ENCODE results near the gene CAPN14.
"Not testable (repeated sequence)": the region's sequence is repeated elsewhere in the genome, so short reads cannot be mapped to it uniquely, and the experiment has no call there.

CAPN14 gene

DNA sequence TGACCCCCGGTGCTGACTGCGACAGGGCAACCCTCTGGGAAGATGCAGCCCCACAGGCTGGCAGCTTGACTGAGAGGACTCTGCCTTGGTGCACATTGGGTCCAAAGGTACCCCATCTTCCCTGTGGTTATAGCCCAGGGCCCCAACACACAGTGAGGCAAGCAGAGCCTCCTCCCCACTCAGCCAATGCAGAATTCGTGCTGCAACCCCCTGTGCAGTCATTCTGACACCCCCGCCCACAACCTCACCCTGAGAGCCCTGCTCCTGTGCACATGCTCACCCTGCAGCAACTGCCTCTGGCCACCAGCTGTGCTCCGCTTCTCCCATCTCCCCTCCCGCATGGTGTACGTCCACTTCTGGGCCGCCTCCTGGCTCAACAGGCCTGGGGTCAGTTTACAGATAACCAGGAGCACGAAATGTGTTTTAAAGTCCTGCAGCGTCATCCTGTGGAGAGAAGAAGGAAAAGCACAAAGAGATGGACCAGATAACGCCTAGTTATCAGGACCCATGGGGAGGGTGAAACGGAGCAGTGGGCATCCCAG lies 24.4 kb downstream of the CAPN14 start:
- no peak for DNase-seq

GRCh38 chr2:31192396-31192795 lies 24.9 kb downstream of the CAPN14 start:
- DNase-seq = no peak

GRCh38 chr2:31191931-31192330 lies 25.4 kb downstream of the CAPN14 start:
- DNase-seq = no peak

GRCh38 chr2:31190188-31190587 lies 27.1 kb downstream of the CAPN14 start:
- no peak for DNase-seq

DNA sequence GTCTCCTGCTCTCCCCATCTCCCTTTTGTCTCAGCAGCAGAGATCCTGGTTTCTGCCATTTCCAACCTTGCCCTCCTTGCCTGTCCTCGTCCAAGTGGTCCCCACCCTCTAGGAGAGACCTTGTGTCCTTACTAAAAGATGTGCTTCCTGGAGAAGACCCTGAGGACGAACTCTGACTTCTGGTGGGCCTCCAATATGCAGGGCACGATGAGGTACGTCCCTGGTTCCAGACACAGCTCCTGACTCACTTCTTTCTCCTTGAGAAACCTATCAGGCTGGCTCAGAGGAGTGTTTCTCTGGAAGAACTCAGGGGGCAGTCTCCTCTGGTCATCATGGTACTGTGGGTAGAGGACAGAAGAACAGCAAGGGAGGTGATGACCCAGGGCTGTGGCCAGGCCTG lies 28.2 kb downstream of the CAPN14 start:
- no peak for DNase-seq

- DNase-seq = no peak
Measured at GRCh38 chr2:31188131-31188530, 29.2 kb downstream of the CAPN14 start.

- DNase-seq = no peak
Measured at GRCh38 chr2:31187166-31187565, 30.1 kb downstream of the CAPN14 start.

- DNase-seq = not testable (repeated sequence)
Measured at GRCh38 chr2:31183973-31184372, 33.3 kb downstream of the CAPN14 start.

GRCh38 chr2:31176742-31177141 lies 40.6 kb downstream of the CAPN14 start:
- no peak for DNase-seq

- no peak for DNase-seq
Measured at GRCh38 chr2:31171142-31171541, 46.2 kb downstream of the CAPN14 start.

- peak; percentile 18 to 28 for DNase-seq
Measured at GRCh38 chr2:31170071-31170698, 47.1 kb downstream of the CAPN14 start.

- no peak for DNase-seq
Measured at GRCh38 chr2:31168291-31168690, 49.0 kb downstream of the CAPN14 start.

DNA sequence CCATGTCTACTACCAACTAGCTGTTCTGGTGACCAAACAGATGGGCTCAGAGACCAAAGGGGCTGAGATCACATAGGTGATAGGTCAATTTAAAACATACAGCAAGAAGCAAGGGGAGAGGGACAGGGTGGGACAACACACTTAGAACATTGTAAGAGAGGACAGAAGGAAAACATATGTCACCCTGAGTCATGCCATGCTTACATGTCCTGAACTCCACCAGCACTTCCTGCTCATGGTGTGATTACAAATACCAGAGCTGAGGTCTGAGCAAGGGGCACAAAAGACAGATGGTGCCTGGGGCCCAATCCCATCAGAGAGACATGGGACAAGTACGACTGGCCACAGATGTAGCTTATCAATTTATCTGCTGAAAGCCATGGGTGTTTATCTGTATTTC lies 50.4 kb downstream of the CAPN14 start:
- no peak for DNase-seq

- DNase-seq = no peak
Measured at GRCh38 chr2:31163011-31163539, 54.2 kb downstream of the CAPN14 start.

- DNase-seq = no peak
Measured at GRCh38 chr2:31161637-31162036, 55.7 kb downstream of the CAPN14 start.

GRCh38 chr2:31151501-31151900 lies 65.8 kb downstream of the CAPN14 start:
- DNase-seq = no peak

- DNase-seq = no peak
Measured at GRCh38 chr2:31150120-31150670, 67.1 kb downstream of the CAPN14 start.

DNA sequence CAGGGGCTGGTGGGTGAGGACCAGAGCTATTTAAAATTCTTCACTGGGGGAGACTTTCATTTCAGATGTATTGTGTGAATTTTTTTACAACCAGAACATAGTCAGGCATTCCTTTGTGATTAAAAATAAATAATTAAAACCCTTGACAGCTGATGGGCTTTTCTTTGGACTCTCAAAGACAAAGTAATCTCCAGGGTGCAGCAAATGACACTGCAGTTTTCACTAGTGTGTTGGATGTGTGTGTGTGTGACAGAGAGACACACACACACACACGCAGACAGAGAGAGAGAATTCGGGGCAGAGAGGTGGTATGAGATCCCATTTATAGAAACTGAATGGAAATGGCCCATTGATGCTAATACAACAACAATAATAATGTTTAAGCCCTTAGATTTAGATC lies 68.8 kb downstream of the CAPN14 start:
- no peak for DNase-seq

DNA sequence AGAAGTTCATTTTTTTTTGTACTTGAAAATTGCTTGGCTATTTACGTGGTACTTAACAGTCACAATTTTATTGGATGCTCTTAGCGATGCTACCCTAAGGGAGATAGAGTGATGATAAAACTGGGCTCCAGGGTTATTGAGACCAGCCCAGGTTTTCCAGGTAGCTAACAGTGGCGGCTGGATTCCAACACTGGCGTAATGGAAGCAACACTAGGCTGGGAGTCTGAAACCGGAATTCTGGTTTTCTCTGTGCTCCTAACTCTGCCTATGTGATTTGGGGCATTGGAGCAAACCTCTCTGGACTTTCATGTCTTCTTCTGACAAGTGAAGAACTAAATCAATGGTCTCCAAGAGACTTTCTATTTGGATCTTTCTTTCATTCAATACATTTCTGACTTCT lies 69.7 kb downstream of the CAPN14 start:
- DNase-seq = no peak

DNA sequence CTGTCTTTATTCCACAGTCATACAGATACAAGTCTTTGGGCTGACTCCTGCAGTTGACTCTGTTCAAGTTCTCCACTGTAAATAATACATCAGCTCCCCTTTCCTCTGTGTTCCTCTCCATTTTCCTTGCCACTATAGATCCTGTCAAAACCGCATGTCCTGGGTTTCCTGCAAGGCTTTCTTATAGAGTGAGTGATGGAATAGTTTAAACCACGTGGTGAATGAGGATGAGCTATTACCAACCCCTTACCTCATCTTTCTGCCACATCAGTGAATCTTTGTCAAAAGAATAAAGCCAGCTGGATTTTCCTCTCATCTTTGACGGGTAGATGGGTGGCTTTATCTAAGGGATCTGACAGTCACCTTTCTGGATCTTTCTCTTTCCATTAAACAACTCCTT lies 75.2 kb downstream of the CAPN14 start:
- DNase-seq = no peak

- DNase-seq = no peak
Measured at GRCh38 chr2:31141443-31142085, 75.8 kb downstream of the CAPN14 start.

DNA sequence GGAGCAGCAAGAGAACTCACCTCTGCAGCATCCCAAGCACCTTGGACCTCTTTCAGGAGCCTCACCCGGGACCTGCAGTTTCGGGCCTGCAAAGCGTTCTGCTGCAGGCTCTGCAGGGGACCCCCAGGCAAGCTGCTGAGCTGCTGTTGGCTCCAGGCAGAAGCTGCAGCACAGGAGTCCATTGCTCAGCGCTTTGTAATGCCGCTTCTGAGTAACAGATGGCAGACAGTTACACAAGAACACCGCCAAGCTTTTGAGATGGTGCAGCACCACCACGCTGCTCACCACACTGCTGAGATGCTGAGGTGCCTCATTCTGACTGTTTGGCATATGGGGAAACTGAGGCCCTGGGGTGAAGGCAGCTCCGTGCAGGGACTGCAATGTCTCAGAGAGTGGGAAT lies 77.2 kb downstream of the CAPN14 start:
- no peak for DNase-seq

DNA sequence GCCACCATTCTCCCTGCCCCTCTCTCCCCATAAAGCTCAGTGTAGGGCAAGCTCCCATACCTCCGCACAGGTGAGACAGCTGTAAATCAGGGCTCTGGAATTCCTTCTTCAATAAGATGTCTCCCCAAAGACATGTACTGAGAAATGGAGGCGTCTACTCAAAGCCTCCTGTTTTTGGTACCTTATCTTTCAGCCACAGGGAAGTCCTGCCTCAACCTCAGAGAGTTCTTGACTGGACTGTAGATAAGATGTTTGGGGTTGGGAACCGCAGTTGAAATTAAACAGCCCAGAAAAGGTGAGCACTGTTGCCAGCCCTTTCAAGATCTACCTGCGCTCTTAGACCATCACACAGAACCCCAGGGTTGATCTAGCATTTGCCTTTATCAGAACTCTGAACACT lies 77.6 kb downstream of the CAPN14 start:
- no peak for DNase-seq

Measured in stimulated activated CD4-positive, alpha-beta T cell treated with anti-CD3 and anti-CD28 coated beads, Interleukin-4, amount 100 ng/mL, for 4 hours (primary cell).